Measurements from ENCODE around the gene ABLIM3. TPM values are rescaled to one million over a fixed set of nuclear protein-coding genes. Genes with fewer than 3 reads are reported as not detected.

The ABLIM3 gene
- total and polyA plus RNA-seq, 2 donors (not counting 3 experiments of a cell fraction or from before 2014, with no cell fraction given), result 16.7 to 42.1 TPM

GRCh38 chr5:149161850-149162249 lies 20.6 kb downstream of the ABLIM3 start:
- no peak overlapping the region for H3K4me2 ChIP-seq (ENCODE audit: insufficient read depth, low read length)
- TF ChIP-seq POLR2AphosphoS5 (IDR thresholded peaks at IDR 0.05; ENCODE audit: insufficient read depth, low read depth, low read length) (no peak), MAX (IDR thresholded peaks at IDR 0.05; ENCODE audit: insufficient read depth, insufficient read length) (no peak), MYC (IDR thresholded peaks at IDR 0.05; ENCODE audit: low read depth, low read length) (no peak), CTCF (IDR thresholded peaks at IDR 0.05; ENCODE audit: extremely low read depth in 1 of 2, insufficient read depth in 1 of 2, low read depth in 1 of 2, low read length in 2 of 2) (no peak), GATA2 (IDR thresholded peaks at IDR 0.05; ENCODE audit: insufficient read depth, insufficient read length, low read depth, low read length) (no peak), POLR2A (IDR thresholded peaks at IDR 0.05; ENCODE audit: low read depth, low read length) (no peak), EZH2 (IDR thresholded peaks at IDR 0.05; ENCODE audit: borderline replicate concordance, low read depth, low read length, severe bottlenecking) (no peak), FOS (IDR thresholded peaks at IDR 0.05; ENCODE audit: borderline replicate concordance, insufficient read depth, low read length) (no peak), JUN (IDR thresholded peaks at IDR 0.05; ENCODE audit: borderline replicate concordance, insufficient read depth, insufficient read length, low read depth) (no peak)
- no peaks in the 10 kb centered on the region for H3K9me3 ChIP-seq (replicated peaks; ENCODE audit: control insufficient read depth, insufficient read depth, low read length)
- ChIA-PET POLR2A (no interaction called here), CTCF (interaction anchor here (0.8 to 1.7 kb wide), 2 partner anchors 65 to 67 kb away, joined by 3 to 5 read pairs; no protein-coding TSS in a partner anchor)
- no peaks in the 10 kb centered on the region for H4K20me1 ChIP-seq (replicated peaks; ENCODE audit: control insufficient read depth, extremely low read depth, insufficient read depth, low read length)
- no peaks in the 10 kb centered on the region for H3K27me3 ChIP-seq (ENCODE audit: control insufficient read depth in 2 of 2, insufficient read depth in 2 of 2, low read length in 2 of 2)
- no TSS peak for BruUV-seq (replicated peaks)
- H3K9me1 ChIP-seq (replicated peaks; ENCODE audit: control insufficient read depth, extremely low read depth, insufficient read depth, low read length), result no peaks in the 10 kb centered on the region
- peaks cover 7% of the 10 kb centered on the region for H3K79me2 ChIP-seq (ENCODE audit: control insufficient read depth, insufficient read depth, low read length)
- H2AFZ ChIP-seq (ENCODE audit: low read depth, low read length), result no peak overlapping the region
- H3K4me3 ChIP-seq (replicated peaks in 1 of 3; ENCODE audit: insufficient read depth in 1 of 3, low read depth in 1 of 3, low read length in 3 of 3), result no peak overlapping the region
- intact Hi-C loops (cut with micrococcal nuclease) (no loop called here), dilution Hi-C loops (cut with MboI; ENCODE audit: extremely low pct_ligation_motif_present, low sequenced_read_pairs) (no loop called here)
- FAIRE-seq, result no peak
- H3K36me3 ChIP-seq (ENCODE audit: control insufficient read depth in 2 of 2, extremely low read depth in 1 of 2, insufficient read depth in 2 of 2, low read length in 2 of 2), result no peaks in the 10 kb centered on the region
- DNase-seq (ENCODE audit: low read depth, low spot score), result no peak
- H3K4me1 ChIP-seq (ENCODE audit: control insufficient read depth, extremely low read depth, insufficient read depth, low read length), result no peaks in the 10 kb centered on the region
- H3K9ac ChIP-seq (replicated peaks; ENCODE audit: extremely low read depth, insufficient read depth, low read length), result no peak overlapping the region
- no peak overlapping the region for H3K27ac ChIP-seq (ENCODE audit: insufficient read depth, low read depth, low read length)
